ENCODE data around the gene ITGB7. TPM values are rescaled to one million over a fixed set of nuclear protein-coding genes. Genes with fewer than 3 reads are reported as not detected.

Gene ITGB7
- total RNA-seq, 1 experiment from 2014 or later, result 0.98 TPM

DNA sequence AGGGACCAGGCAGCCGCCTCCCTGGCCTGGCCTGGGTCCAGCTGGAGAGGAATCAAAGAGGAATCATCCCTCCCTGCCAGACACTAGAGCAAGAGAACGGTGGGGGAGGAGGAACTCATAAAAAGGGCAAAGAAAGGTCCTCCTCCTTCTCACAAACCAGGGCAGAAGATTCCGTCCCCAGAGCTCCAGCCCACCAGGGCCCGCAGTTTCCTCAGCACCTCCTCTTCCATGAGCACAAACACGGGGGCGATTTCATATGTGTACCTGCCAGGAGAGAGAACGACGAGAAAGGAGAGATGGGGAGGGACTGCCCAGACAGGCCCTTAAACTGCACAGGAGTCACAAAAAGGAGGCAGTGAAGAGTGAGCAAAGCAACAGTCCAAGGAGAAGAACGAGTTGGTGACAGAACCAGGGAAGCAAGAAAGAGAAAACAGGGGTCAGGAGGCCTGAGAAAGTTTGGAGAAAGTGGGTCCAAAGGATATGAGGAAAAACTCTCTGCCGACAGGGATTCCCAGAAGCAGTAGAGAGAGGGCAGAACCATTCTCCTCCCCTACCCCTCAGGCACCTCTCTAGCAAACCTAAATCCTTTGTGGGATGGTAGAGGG lies 35.2 kb downstream of the ITGB7 start:
- H3K36me3 ChIP-seq (ENCODE audit: control insufficient read depth, insufficient read depth, low read length), result no peaks in the 10 kb centered on the region
- POLR2A ChIA-PET, result no interaction called here
- H3K27ac ChIP-seq (ENCODE audit: low read length), result 0 out of 2 replicates have a peak overlapping the region, but pooled peaks have one; percentile 3
- BruUV-seq (replicated peaks), result no TSS peak
- no peak for ATAC-seq
- no peaks in the 10 kb centered on the region for H3K27me3 ChIP-seq (ENCODE audit: control insufficient read depth, insufficient read depth, low read length)
- H3K9me3 ChIP-seq (ENCODE audit: control insufficient read depth, insufficient read depth, low read depth, low read length), result no peaks in the 10 kb centered on the region
- no peak for TF ChIP-seq TCF7L2 (IDR thresholded peaks at IDR 0.05; ENCODE audit: low read depth, low read length)
- TF ChIP-seq, protein P1, sequence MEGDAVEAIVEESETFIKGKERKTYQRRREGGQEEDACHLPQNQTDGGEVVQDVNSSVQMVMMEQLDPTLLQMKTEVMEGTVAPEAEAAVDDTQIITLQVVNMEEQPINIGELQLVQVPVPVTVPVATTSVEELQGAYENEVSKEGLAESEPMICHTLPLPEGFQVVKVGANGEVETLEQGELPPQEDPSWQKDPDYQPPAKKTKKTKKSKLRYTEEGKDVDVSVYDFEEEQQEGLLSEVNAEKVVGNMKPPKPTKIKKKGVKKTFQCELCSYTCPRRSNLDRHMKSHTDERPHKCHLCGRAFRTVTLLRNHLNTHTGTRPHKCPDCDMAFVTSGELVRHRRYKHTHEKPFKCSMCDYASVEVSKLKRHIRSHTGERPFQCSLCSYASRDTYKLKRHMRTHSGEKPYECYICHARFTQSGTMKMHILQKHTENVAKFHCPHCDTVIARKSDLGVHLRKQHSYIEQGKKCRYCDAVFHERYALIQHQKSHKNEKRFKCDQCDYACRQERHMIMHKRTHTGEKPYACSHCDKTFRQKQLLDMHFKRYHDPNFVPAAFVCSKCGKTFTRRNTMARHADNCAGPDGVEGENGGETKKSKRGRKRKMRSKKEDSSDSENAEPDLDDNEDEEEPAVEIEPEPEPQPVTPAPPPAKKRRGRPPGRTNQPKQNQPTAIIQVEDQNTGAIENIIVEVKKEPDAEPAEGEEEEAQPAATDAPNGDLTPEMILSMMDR (IDR thresholded peaks at IDR 0.05), result no peak
- no peak for TF ChIP-seq SIN3A (IDR thresholded peaks at IDR 0.05; ENCODE audit: borderline replicate concordance, insufficient read depth, low read depth, low read length)
- TF ChIP-seq POLR2AphosphoS5 (IDR thresholded peaks at IDR 0.05; ENCODE audit: low read depth, low read length), result no peak
- TF ChIP-seq, protein P2, sequence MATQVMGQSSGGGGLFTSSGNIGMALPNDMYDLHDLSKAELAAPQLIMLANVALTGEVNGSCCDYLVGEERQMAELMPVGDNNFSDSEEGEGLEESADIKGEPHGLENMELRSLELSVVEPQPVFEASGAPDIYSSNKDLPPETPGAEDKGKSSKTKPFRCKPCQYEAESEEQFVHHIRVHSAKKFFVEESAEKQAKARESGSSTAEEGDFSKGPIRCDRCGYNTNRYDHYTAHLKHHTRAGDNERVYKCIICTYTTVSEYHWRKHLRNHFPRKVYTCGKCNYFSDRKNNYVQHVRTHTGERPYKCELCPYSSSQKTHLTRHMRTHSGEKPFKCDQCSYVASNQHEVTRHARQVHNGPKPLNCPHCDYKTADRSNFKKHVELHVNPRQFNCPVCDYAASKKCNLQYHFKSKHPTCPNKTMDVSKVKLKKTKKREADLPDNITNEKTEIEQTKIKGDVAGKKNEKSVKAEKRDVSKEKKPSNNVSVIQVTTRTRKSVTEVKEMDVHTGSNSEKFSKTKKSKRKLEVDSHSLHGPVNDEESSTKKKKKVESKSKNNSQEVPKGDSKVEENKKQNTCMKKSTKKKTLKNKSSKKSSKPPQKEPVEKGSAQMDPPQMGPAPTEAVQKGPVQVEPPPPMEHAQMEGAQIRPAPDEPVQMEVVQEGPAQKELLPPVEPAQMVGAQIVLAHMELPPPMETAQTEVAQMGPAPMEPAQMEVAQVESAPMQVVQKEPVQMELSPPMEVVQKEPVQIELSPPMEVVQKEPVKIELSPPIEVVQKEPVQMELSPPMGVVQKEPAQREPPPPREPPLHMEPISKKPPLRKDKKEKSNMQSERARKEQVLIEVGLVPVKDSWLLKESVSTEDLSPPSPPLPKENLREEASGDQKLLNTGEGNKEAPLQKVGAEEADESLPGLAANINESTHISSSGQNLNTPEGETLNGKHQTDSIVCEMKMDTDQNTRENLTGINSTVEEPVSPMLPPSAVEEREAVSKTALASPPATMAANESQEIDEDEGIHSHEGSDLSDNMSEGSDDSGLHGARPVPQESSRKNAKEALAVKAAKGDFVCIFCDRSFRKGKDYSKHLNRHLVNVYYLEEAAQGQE (IDR thresholded peaks at IDR 0.05; ENCODE audit: insufficient read depth in 1 of 2, low read depth in 2 of 2, low read length in 1 of 2), result no peak
- no peak overlapping the region for H3K4me3 ChIP-seq (ENCODE audit: low read depth in 2 of 2, low read length in 2 of 2)
- CTCF ChIA-PET, result interaction anchor here (1.2 kb wide), 1 partner anchor 13 kb away, joined by 3 read pairs; no protein-coding TSS in a partner anchor
- in situ Hi-C loops (cut with HindIII; ENCODE audit: low pct_unique_long_range_greater_than_20kb, low sequenced_read_pairs), result no loop called here
- intact Hi-C loops (cut with micrococcal nuclease; ENCODE audit: unreplicated experiment), result no loop called here
- H3K4me1 ChIP-seq (ENCODE audit: control insufficient read depth, insufficient read depth, low read length), result peaks cover 12% of the 10 kb centered on the region
- no peak for DNase-seq (ENCODE audit: low read depth, low spot score)

DNA sequence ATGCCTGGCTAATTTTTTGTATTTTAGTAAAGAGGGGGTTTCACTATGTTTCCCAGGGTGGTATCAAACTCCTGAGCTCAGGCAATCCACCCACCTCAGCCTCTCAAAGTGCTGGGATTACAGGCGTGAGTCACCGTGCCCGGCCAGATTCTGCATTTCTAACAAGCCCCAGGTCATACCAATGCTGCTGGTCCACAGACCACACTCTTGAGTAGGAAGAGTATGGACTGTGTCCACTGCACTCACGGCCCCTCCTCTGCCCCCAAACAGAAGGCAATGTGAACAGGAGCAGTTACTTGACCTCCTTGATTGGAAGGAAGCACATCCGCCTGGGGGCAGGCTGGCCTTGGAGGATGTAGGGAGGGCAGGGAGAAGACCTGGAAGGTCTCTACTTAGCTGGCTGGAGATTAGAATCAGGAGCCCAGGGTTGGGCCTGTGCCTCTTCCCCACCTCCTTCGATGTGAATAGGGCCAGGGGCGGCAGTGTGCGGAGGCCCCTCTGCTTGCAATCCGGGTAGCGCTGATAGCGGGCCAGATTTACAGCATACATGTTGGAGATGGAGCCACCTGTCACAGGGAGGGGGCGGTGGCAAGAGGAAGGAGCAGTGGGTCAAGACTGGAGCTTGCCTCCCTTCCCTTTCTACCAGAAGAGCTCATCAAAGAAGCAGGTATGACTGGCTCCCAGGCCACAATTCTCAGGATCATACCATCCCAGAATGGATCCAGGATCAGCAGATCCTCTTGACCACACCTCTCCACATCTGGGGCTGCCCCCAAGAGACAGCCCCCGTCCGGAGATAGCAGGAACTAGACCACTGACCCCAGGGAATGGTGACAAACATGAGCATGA lies 36.0 kb downstream of the ITGB7 start:
- BruUV-seq (replicated peaks), result no TSS peak
- no peak overlapping the region for H3K4me3 ChIP-seq (ENCODE audit: low read depth in 2 of 2, low read length in 2 of 2)
- H3K27ac ChIP-seq (ENCODE audit: low read length), result no peak overlapping the region
- no peaks in the 10 kb centered on the region for H3K9me3 ChIP-seq (ENCODE audit: control insufficient read depth, insufficient read depth, low read depth, low read length)
- H3K36me3 ChIP-seq (ENCODE audit: control insufficient read depth, insufficient read depth, low read length), result no peaks in the 10 kb centered on the region
- H3K4me1 ChIP-seq (ENCODE audit: control insufficient read depth, insufficient read depth, low read length), result peaks cover 12% of the 10 kb centered on the region
- DNase-seq (ENCODE audit: low read depth, low spot score) (no peak), ATAC-seq (no peak)
- in situ Hi-C loops (cut with HindIII; ENCODE audit: low pct_unique_long_range_greater_than_20kb, low sequenced_read_pairs), result no loop called here
- TF ChIP-seq, protein P2 (IDR thresholded peaks at IDR 0.05; ENCODE audit: insufficient read depth in 1 of 2, low read depth in 2 of 2, low read length in 1 of 2), result no peak
- TF ChIP-seq SIN3A (IDR thresholded peaks at IDR 0.05; ENCODE audit: borderline replicate concordance, insufficient read depth, low read depth, low read length) (no peak), POLR2AphosphoS5 (IDR thresholded peaks at IDR 0.05; ENCODE audit: low read depth, low read length) (no peak), TCF7L2 (IDR thresholded peaks at IDR 0.05; ENCODE audit: low read depth, low read length) (no peak)
- no peaks in the 10 kb centered on the region for H3K27me3 ChIP-seq (ENCODE audit: control insufficient read depth, insufficient read depth, low read length)
- POLR2A ChIA-PET, result interaction anchor here (0.9 kb wide), 1 partner anchor 17 kb away, joined by 7 read pairs; no protein-coding TSS in a partner anchor
- CTCF ChIA-PET, result interaction anchor here (1.2 kb wide), 1 partner anchor 12 kb away, joined by 3 read pairs; no protein-coding TSS in a partner anchor
- intact Hi-C loops (cut with micrococcal nuclease; ENCODE audit: unreplicated experiment), result no loop called here

Data from Panc1 (cell line).